ENCODE data around the gene LCOR. TPM values are rescaled to one million over a fixed set of nuclear protein-coding genes. Genes with fewer than 3 reads are reported as not detected.

Gene LCOR
- total and polyA plus RNA-seq, 2 donors (not counting 1 experiment from before 2014, with no cell fraction given), result 15.0 to 15.7 TPM

- no peaks in the 10 kb centered on the region for H3K27me3 ChIP-seq (ENCODE audit: control insufficient read depth, insufficient read depth, low read length)
Measured at GRCh38 chr10:97000487-97001182, 168.5 kb downstream of the LCOR start.

DNA sequence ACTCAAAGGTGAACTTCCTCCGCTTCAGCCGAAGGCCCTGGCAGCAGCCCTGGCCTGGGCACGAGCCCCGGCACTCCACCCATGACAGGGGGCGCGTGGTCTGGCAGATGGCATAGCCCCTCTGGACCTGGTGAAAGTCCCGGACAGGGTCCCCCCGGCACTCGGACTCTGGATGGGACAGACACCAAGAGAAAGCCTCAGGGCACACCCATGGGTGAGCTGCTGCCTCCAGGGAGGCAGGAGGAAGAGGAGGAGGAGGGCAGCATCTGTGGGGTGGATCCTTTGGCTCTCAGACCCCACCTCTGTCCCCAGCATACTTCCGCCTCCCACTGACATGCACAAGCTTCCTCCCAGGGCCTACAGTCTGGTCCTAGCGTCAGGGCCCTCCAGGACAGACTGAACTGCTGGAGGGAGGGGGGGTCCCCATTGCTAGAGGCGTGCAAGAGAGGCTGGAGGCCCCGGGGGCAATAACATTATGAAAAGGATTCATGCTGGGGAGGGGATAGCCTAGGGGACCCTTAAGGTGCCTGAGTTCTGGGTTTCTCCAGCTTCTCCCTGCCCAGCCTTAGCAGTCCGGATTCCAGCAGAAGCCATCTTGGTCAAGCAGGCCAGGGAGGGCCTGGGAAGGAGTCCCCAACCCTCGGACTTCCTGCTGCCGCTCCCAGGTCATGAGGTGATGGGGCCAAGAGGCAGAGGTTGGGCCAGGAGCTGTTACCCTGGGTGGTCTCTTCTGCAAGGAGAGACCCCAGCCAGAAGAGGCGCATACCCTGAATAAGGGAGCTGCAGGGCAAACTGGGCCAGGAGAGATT lies 169.3 kb downstream of the LCOR start:
- Histone ChIP-seq H3K79me2 (ENCODE audit: control insufficient read depth, insufficient read depth, low read length) (no peaks in the 10 kb centered on the region), H3K36me3 (ENCODE audit: control insufficient read depth, insufficient read depth, low read length) (no peaks in the 10 kb centered on the region), H3K27ac (ENCODE audit: insufficient read depth, low read length) (no peak overlapping the region), H3K4me1 (ENCODE audit: control insufficient read depth, extremely low read depth, insufficient read depth, low read length) (no peaks in the 10 kb centered on the region), H3K4me2 (ENCODE audit: extremely low read depth, insufficient read depth, low read length) (no peak overlapping the region), H3K27me3 (ENCODE audit: control insufficient read depth, insufficient read depth, low read length) (no peaks in the 10 kb centered on the region), H2AFZ (ENCODE audit: low read length) (no peak overlapping the region), H3K9ac (ENCODE audit: insufficient read depth, low read length) (no peak overlapping the region), H4K20me1 (ENCODE audit: control insufficient read depth, extremely low read depth, insufficient read depth, low read length) (no peaks in the 10 kb centered on the region), H3K9me3 (ENCODE audit: control insufficient read depth, insufficient read depth, low read depth, low read length) (no peaks in the 10 kb centered on the region), H3K4me3 (replicated peaks in 1 of 4; ENCODE audit: control extremely low read depth in 1 of 4, insufficient read depth in 1 of 4, low read depth in 3 of 4, low read length in 4 of 4) (no peak overlapping the region)
- no peak for TF ChIP-seq EZH2 (IDR thresholded peaks at IDR 0.05; ENCODE audit: low read length, missing control alignments)
- no peak for DNase-seq (ENCODE audit: low read depth in 2 of 2)

More at GRCh38 chr10:97000487-97001182, 168.5 kb downstream of the LCOR start:
- Histone ChIP-seq H3K9ac (ENCODE audit: insufficient read depth, low read length) (no peak overlapping the region), H3K4me2 (ENCODE audit: extremely low read depth, insufficient read depth, low read length) (no peak overlapping the region), H3K27ac (ENCODE audit: insufficient read depth, low read length) (no peak overlapping the region), H3K79me2 (ENCODE audit: control insufficient read depth, insufficient read depth, low read length) (no peaks in the 10 kb centered on the region), H3K36me3 (ENCODE audit: control insufficient read depth, insufficient read depth, low read length) (no peaks in the 10 kb centered on the region), H3K9me3 (ENCODE audit: control insufficient read depth, insufficient read depth, low read depth, low read length) (no peaks in the 10 kb centered on the region), H3K4me1 (ENCODE audit: control insufficient read depth, extremely low read depth, insufficient read depth, low read length) (no peaks in the 10 kb centered on the region), H2AFZ (ENCODE audit: low read length) (no peak overlapping the region), H3K4me3 (replicated peaks in 1 of 4; ENCODE audit: control extremely low read depth in 1 of 4, insufficient read depth in 1 of 4, low read depth in 3 of 4, low read length in 4 of 4) (no peak overlapping the region), H4K20me1 (ENCODE audit: control insufficient read depth, extremely low read depth, insufficient read depth, low read length) (no peaks in the 10 kb centered on the region)
- no peak for DNase-seq (ENCODE audit: low read depth in 2 of 2)
- TF ChIP-seq CTCF (conservative IDR thresholded peaks at IDR 0.05 in 1 of 2, IDR thresholded peaks at IDR 0.05 in 1 of 2; ENCODE audit: low read depth in 1 of 2, low read length in 2 of 2) (no peak), EZH2 (IDR thresholded peaks at IDR 0.05; ENCODE audit: low read length, missing control alignments) (no peak)

DNA sequence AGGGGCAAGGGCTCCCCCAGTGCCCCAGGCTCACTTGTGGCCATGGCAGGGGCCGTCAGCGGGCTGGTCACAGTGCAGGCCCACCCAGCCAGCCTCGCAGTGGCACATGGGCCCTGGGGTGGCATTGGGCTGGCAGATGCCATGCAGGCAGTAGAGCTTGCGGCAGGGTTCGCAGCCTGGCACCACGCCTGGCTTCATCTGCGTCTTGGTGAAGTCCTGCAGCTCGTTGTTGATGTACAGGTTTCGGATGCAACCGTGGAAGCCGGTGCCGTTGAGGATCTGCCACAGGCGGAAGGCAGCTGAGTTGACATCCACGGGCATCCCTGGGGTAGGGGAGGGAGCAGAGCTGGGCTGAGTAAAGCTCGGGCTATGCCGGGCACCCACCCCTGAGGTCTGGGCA lies 170.6 kb downstream of the LCOR start:
- Histone ChIP-seq H3K4me2 (ENCODE audit: extremely low read depth, insufficient read depth, low read length) (no peak overlapping the region), H3K4me1 (ENCODE audit: control insufficient read depth, extremely low read depth, insufficient read depth, low read length) (no peaks in the 10 kb centered on the region), H3K27me3 (ENCODE audit: control insufficient read depth, insufficient read depth, low read length) (no peaks in the 10 kb centered on the region), H3K36me3 (ENCODE audit: control insufficient read depth, insufficient read depth, low read length) (no peaks in the 10 kb centered on the region), H3K9me3 (ENCODE audit: control insufficient read depth, insufficient read depth, low read depth, low read length) (no peaks in the 10 kb centered on the region), H4K20me1 (ENCODE audit: control insufficient read depth, extremely low read depth, insufficient read depth, low read length) (no peaks in the 10 kb centered on the region), H3K4me3 (replicated peaks in 1 of 4; ENCODE audit: control extremely low read depth in 1 of 4, insufficient read depth in 1 of 4, low read depth in 3 of 4, low read length in 4 of 4) (no peak overlapping the region), H2AFZ (ENCODE audit: low read length) (no peak overlapping the region), H3K79me2 (ENCODE audit: control insufficient read depth, insufficient read depth, low read length) (no peaks in the 10 kb centered on the region), H3K9ac (ENCODE audit: insufficient read depth, low read length) (no peak overlapping the region), H3K27ac (ENCODE audit: insufficient read depth, low read length) (no peak overlapping the region)
- DNase-seq (ENCODE audit: low read depth in 2 of 2), result no peak
- TF ChIP-seq CTCF (conservative IDR thresholded peaks at IDR 0.05 in 1 of 2, IDR thresholded peaks at IDR 0.05 in 1 of 2; ENCODE audit: low read depth in 1 of 2, low read length in 2 of 2), result no peak
- no peak for TF ChIP-seq EZH2 (IDR thresholded peaks at IDR 0.05; ENCODE audit: low read length, missing control alignments)

Measured in fibroblast of lung (primary cell).